Fibroblast of skin of left quadriceps (primary cell): ENCODE data around the gene NBEA.
"Not testable (repeated sequence)": the region's sequence is repeated elsewhere in the genome, so short reads cannot be mapped to it uniquely, and the experiment has no call there.

ENCODE experiments used
- DNase-seq, 2 experiments: peaks; one replicate each; pipeline ENCODE4 v3.0.0-alpha.2; 2013; ENCODE audit warnings: low read depth in 2 of 2

The NBEA gene

GRCh38 chr13:35387682-35388250 lies 445.7 kb downstream of the NBEA start:
- DNase-seq = no peak

- DNase-seq = peak; percentile 27 to 34
Observed at GRCh38 chr13:35388441-35389355, 446.6 kb downstream of the NBEA start.

- DNase-seq = no peak
Observed at GRCh38 chr13:35389535-35389934, 447.5 kb downstream of the NBEA start.

GRCh38 chr13:35392768-35393167 lies 450.7 kb downstream of the NBEA start:
- DNase-seq = no peak

- no peak for DNase-seq
Observed at GRCh38 chr13:35393886-35394285, 451.8 kb downstream of the NBEA start.

DNA sequence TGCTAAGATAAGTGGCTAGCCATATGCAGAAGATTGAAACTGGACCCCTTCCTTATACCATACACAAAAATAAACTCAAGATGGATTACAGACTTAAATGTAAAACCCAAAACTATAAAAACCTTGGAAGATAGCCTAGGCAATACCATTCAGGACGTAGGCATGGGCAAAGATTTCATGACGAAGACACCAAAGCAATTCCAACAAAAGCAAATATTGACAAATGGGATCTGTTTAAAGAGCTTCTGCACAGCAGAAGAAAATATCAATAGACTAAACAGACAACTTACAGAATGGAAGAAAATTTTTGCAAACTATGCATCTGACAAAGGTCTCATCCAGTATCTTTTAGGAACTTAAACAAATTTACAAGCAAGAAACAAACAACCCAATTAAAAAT lies 466.2 kb downstream of the NBEA start:
- not testable (repeated sequence) for DNase-seq

DNA sequence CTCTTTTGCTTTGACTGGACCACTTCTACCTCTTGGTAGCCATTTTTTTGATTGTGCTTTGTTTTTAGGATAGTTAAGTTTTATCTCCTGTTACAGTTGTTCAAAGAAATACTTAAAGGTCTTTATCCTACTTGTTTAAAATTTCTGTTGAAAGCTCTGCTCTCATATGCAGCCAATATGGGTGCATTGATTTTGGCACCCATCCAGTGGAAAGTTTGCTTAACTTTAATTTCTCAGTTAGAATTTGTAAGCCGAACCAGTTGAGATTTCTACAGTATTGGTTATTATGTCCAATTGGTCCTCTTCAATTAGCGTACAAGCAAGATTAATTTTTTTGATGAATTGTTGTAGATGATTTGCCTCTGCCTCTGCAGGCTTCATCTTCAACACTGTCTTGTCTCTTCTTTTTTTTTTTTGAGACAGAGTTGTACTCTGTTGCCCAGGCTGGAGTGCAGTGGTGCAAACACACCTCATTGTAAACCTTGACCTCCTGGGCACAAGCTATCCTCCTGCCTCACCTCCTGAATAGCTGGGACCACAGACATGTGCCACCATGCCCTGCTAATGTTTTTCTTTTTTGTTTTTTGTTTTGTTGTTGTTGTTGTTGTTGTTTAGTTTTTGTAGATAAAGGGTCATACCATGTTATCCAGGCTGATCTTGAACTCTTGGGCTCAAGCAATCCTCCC lies 469.1 kb downstream of the NBEA start:
- no peak for DNase-seq

DNA sequence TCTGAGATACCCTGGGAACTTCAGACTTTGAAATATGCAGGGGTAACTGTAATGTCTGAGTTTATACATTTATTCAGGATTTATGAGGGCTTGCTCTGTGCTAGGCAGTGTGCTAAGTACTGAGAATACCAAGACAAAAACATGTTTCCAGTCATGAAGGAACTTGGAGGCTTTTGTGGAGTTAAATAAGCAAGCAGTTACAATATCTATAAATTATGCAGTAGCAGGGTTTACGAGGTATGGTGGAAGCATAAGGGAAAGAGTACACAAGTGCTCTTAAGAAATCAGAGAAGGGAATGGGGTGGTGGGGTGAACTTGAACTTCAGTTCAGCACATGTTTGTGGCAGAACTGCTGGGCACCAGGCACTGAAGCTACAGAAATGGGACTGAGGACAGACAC lies 506.4 kb downstream of the NBEA start:
- DNase-seq = no peak

DNA sequence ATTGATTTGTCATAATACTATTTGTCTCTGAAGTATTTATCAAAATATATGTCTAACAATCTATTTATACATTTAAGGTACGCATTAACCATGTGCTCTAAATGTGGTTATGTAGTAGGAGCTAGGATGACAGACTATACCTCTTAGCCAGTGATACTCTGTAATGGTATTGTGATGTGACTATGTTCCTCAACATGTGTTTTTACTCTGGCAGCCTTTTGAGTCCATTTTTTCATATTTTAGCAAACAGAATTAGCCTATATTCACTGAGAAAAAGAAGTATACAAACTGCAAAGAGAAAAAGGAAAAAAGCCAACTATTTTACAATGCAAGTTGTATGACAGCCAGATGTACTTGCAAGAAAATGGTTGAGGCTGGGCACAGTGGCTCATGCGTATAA lies 507.8 kb downstream of the NBEA start:
- no peak for DNase-seq

GRCh38 chr13:35455022-35455421 lies 513.0 kb downstream of the NBEA start:
- no peak for DNase-seq

DNA sequence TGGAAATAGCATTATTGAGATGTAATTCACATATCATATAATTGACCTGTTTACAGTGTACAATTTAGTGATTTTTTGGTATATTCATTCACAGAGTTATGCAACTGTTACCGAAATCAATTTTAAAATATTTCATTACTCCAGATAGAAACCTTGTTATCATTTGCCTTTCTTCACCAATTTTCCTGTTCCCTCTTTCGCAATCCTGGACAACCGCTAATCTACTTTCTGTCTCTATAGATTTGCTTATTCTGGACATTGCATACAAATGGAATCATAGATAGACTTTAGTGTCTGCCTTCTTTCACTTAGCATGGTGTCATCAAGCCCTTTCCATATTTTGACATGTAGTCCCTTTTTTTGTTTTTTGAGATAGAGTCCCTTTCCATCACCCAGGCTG lies 515.2 kb downstream of the NBEA start:
- DNase-seq = no peak

DNA sequence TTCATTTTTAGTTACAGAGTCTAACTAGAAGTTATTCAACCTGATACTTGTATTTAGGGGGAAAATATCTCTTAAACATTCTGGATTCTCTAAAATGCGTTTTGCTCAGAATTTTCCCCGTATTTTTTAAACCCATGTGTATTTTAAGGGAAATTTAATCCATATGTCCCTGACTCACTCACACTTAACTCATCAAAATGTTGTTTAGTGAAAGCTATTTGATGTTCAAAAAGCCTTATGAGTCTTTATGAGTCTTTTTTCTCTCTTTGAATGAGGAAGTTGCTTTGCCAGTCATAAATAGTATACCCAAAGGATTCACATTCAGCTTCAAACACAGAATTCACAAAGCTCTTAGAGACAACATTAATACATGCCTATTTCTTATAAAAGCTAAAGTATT lies 518.0 kb downstream of the NBEA start:
- no peak for DNase-seq

- DNase-seq = no peak
Observed at GRCh38 chr13:35465371-35465770, 523.3 kb downstream of the NBEA start.

- no peak for DNase-seq
Observed at GRCh38 chr13:35468195-35468594, 526.1 kb downstream of the NBEA start.

DNA sequence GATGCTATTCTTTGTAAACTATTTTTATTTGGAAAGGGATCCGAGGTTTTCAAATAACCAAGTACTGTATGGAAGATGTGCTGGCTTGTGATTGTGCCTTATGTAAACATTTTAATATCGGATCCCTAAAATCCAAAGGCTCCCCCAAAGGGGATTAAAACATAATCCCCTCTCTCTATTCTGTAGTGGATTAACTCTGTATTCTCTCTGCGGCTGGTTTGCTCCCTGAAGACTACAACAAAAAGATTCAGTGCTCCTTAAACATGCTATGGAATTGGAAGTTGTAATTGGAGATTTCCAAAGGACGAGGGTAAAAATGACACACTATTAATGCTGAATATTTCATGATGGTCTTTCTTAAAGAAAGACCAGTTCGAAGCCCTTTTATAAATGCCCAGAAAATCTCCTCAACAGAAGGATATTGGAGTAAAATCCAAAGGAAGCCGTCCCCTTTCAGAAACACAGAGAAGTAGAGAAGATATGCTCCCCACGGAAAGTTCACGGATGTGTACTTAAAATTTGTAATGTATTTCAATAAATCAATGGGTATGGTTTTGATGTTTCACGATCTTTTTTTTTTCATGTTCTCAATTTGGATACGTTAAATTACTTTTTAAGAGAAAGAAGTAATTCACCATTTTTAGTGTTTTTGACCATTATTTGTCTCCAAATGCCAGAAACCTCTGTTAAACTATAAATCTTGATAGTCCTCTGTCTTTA lies 527.9 kb downstream of the NBEA start:
- no peak for DNase-seq

DNA sequence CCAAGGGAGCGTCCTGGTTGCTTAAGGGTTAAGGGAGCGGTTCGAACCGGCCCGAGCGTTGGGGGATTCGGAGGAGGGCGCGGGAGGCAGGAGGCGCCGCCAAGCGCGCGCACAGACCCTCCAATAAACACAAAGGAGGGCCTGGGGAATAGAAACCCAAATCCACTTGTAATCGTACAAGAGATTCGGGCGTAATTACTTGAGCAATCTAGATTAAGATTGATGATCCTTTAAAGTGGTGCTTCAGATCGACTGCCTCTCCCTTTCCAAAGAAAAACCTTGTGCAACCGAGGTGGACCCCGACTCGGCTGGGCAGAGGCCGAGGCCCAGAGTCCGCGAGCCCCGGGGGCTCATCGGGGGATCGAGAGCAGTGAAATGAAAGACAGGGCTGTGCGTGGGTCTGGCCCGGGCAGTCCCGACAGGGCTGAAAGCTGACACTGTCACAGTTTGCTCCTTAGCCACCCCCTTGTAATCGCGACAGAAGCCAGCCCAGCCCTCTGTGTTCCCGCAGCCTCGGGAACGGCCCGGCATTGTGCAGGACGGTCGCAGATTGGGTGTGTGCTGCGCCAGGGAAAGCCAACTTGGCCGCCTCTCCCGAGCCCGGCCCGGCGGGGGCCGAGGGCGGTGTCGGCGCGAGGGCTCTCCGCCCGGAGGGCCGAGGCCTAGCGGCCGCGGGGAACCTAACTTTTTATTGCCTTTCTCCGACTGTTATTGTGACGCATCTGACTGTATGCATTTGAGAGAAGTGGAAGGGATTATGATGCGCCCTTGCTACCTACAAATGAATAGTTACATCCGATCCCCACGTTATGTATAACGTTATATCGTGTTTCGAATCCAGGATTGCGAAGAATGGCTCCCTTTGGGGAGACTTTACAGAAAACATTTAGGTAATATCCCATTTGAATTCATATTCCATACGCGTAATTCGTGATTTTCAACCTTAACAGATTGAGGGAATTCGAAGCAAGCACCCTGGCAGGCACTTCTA lies 528.9 kb downstream of the NBEA start:
- DNase-seq = no peak

DNA sequence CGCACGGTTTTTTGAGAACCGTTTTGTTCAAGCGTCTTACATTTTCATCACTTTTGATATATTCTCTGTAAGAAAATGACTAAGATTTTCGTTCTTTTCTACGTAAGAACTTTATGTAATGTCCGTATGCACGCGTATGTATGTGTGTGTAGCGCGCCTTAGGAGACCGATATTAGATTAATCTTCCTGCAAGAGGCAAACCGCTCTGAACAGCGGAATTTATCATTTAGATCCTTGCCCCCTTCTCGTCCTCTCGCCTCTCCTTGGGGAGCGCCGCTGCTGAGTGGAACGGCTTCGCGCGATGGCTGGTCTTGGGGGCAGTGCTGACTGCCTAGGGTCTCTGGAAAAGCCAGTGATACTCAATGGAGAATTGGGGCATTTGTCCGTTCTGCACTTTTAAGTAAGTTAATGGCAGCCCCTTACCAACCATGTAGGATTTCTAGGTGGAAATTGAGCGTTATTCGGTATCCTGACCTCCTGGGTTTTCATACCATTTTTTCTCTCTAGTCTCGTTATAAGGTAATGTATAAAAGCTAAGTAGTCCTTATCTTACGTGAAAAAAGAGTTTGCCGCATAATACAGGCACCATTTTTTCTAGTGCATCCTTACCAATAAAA lies 529.7 kb downstream of the NBEA start:
- no peak for DNase-seq

GRCh38 chr13:35472323-35472881 lies 530.3 kb downstream of the NBEA start:
- DNase-seq = no peak

- DNase-seq = no peak
Observed at GRCh38 chr13:35473206-35473775, 531.2 kb downstream of the NBEA start.

GRCh38 chr13:35473802-35474201 lies 531.7 kb downstream of the NBEA start:
- no peak for DNase-seq
